ENCODE measurements around the gene CCDC191. TPM values are rescaled to one million over a fixed set of nuclear protein-coding genes. Genes with fewer than 3 reads are reported as not detected.
A peak's percentile ranks its signal among the peaks of the same experiment; 100 is the strongest.

CCDC191 gene
- total RNA-seq, 1 donor, result 4.2 TPM

DNA sequence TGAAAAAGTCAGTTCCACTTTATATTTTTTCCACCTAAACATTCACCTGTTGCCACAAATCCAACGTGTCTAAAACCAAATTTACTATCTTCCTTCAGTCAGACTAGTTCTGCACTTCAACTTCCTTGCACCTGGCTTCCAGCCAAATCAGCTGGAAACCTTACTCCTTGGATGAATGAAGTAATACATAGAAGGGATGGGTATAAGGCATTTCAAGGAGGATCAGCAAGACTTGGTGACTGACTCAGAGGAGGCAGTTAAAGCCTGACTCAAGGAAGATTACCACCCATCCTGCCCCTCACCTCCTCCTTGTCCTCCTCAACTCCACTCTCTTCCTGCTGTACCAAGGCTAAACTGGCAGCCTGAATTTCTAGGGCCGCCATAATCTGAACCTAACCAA lies 37.3 kb upstream of the CCDC191 start:
- TF ChIP-seq, protein P1, sequence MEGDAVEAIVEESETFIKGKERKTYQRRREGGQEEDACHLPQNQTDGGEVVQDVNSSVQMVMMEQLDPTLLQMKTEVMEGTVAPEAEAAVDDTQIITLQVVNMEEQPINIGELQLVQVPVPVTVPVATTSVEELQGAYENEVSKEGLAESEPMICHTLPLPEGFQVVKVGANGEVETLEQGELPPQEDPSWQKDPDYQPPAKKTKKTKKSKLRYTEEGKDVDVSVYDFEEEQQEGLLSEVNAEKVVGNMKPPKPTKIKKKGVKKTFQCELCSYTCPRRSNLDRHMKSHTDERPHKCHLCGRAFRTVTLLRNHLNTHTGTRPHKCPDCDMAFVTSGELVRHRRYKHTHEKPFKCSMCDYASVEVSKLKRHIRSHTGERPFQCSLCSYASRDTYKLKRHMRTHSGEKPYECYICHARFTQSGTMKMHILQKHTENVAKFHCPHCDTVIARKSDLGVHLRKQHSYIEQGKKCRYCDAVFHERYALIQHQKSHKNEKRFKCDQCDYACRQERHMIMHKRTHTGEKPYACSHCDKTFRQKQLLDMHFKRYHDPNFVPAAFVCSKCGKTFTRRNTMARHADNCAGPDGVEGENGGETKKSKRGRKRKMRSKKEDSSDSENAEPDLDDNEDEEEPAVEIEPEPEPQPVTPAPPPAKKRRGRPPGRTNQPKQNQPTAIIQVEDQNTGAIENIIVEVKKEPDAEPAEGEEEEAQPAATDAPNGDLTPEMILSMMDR (IDR thresholded peaks at IDR 0.05; ENCODE audit: insufficient read depth, low read length), result no peak
- DNase-seq (ENCODE audit: low read depth), result peak; percentile 85

DNA sequence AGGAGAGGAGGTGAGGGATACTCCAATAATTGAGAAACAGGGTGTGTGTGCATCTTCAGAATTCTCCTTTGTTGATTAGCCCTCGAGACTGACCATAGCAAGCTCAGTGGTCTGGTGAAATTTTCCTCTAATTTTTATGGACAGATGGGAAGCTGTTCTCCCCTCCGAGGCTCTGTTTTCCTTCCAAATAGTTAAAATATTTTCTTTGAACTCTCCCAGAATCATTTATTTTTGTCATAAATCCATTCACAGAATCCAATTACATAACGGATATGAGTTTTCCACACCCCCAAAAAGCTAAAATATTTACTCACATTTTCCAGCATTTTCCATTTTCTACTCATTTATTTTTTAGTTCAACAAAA lies 36.7 kb upstream of the CCDC191 start:
- TF ChIP-seq, protein P1 (IDR thresholded peaks at IDR 0.05; ENCODE audit: insufficient read depth, low read length), result no peak
- H3K4me3 ChIP-seq (ENCODE audit: low read depth, low read length), result no peak overlapping the region
- peak; percentile 18 for DNase-seq (ENCODE audit: low read depth)

More for the DNA sequence above, 37.3 kb upstream of the CCDC191 start:
- no peak overlapping the region for H3K4me3 ChIP-seq (ENCODE audit: low read depth, low read length)

DNA sequence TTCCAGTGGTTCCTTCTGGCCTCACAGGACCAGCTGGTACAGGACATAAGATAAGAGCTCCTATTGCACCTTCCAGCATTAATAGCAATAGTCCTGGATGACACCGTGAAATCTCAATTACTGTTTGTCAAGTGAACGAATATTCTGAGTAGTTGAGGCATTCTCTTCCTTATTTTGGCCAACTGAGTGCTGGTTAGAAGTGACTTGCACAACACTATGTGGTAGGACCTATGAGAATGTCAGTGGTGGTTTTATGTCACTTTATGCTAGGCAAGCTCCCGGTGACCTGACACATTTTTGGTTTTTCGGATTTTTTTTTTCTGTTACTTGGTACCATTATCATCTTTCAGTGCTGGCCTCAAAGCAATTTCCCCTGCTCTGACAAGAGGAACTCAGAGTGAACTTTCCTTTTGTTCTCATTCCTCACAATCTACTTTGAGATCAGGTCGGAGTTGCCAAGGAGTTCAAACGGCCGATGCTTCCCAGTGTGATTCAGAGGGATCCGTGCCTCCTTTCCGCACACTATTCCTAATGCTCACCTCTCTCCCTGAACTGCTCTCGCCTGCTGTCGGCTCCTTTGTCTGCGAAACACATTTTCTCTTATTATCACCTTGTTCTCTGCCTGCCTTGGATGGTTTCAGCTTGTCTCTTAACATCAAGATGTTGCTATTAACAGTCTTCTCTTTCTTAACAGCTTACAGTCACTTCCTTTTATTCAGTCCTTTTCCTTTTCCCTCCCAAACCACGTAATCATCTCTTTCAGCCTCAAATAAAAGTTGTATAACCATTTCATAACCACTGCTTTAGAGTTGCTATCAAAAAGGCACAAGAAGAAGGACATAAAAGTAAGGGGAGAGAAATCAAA lies 36.1 kb upstream of the CCDC191 start:
- DNase-seq (ENCODE audit: low read depth), result peak; percentile 48
- TF ChIP-seq, protein P1 (IDR thresholded peaks at IDR 0.05; ENCODE audit: insufficient read depth, low read length), result no peak
- no peak overlapping the region for H3K4me3 ChIP-seq (ENCODE audit: low read depth, low read length)

DNA sequence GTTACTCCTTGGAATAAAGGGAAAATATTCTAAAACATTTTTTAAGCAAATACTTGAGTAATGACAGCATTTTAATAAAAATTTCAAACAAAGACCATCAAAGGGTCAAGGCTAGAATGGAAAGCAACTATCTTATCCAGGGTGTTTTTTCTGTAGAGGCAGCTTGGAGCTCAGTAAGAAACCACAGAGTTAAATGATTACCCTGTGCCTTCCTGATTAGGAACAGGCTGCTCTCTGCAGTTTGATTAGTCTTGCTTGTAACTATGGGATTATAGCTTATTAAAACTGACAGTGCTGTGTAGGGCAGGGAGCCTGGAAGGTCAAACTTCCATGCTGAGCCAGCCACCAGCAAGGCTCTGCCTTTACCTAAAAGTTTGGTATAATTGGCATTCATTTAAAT lies 33.3 kb upstream of the CCDC191 start:
- DNase-seq (ENCODE audit: low read depth), result no peak
- H3K4me3 ChIP-seq (ENCODE audit: low read depth, low read length), result no peak overlapping the region
- TF ChIP-seq, protein P1 (IDR thresholded peaks at IDR 0.05; ENCODE audit: insufficient read depth, low read length), result no peak

DNA sequence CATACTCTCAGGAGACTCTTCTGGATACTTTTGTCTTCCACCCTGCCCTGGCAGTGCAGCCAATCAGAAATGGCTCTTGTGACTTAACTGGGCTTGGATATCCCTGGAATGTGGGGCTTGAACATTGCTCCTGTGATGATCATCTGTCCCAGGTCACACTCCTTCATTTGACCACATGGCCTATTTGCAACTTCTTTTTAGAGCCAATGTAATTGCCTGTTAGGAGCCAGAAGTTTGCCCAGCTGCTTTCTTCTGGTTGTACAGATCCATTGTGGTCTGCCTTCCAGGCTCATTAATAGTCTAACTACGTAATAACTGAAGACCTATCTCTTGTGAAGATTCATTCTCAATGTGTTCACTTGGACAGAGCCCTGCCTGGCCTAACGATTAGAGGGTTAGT lies 30.0 kb upstream of the CCDC191 start:
- TF ChIP-seq, protein P1 (IDR thresholded peaks at IDR 0.05; ENCODE audit: insufficient read depth, low read length), result no peak

DNA sequence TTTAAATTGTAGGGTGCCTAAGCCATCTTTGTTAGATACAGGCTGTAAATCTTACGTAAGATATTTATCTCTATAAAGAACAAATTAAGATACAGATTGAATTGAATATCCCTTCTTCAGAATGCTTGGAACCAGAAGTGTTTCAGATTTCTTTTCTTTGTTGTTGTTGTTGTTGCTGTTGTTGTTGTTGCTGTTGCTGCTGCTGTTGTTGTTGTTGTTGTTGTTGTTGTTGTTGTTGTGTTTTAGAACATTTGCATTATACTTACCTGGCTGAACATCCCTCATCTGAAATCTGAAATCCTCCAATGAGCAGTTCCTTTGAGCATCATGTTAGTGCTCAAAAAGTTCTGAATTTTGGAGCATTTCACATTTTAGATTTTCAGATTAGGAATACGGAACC lies 26.8 kb upstream of the CCDC191 start:
- TF ChIP-seq, protein P1 (IDR thresholded peaks at IDR 0.05; ENCODE audit: insufficient read depth, low read length), result no peak
- H3K4me3 ChIP-seq (ENCODE audit: low read depth, low read length), result no peak overlapping the region
- no peak for DNase-seq (ENCODE audit: low read depth)

More for the DNA sequence above, 30.0 kb upstream of the CCDC191 start:
- DNase-seq (ENCODE audit: low read depth), result no peak
- no peak overlapping the region for H3K4me3 ChIP-seq (ENCODE audit: low read depth, low read length)

All from fibroblast of the aortic adventitia (primary cell).